H1 (cell line): ENCODE results near the gene CDRT15L2. TPM values are rescaled to one million over a fixed set of nuclear protein-coding genes. Genes with fewer than 3 reads are reported as not detected.
"Not testable (repeated sequence)": the region's sequence is repeated elsewhere in the genome, so short reads cannot be mapped to it uniquely, and the experiment has no call there.

Experiments used
- CTCF ChIA-PET: fragments of 300-600 bp; sonication (Branson Sonifier 250); formaldehyde crosslinking; loops from one replicate; lab custom pipeline; 2021; ENCODE audit not compliant: partially characterized antibody; lab: Charles Lee
- POLR2A ChIA-PET: fragments of 300-600 bp; sonication (Branson Sonifier 250); formaldehyde crosslinking; loops from one replicate; lab custom pipeline; 2021; ENCODE audit warnings: inconsistent platforms; ENCODE audit not compliant: partially characterized antibody; lab: Charles Lee
- DNase-seq, 2 experiments: peaks; one replicate each; pipeline versions ENCODE4 v3.0.0 to v3.0.0-alpha.2; 2010 to 2022; ENCODE audit warnings: low spot score in 2 of 2, low read depth in 1 of 2, mixed read lengths in 1 of 2
- FAIRE-seq: peaks from 2 replicates; lab custom pipeline; 2011; peaks lifted over from hg19 to GRCh38; lab: Jason Lieb, UNC
- H2AFZ ChIP-seq: 2 replicates; pipeline ENCODE4 v1.8.1; 2012; ENCODE audit warnings: low read length, inconsistent platforms
- H2AK5ac ChIP-seq: 2 replicates; pipeline ENCODE4 v1.6.1; 2013; ENCODE audit warnings: low read depth, low read length
- H2BK120ac ChIP-seq: replicated peaks from 2 replicates; pipeline ENCODE3; 2013; ENCODE audit warnings: low read depth, low read length, inconsistent platforms
- H2BK12ac ChIP-seq: 2 replicates; pipeline ENCODE4 v1.6.1; 2013; ENCODE audit warnings: low read depth, low read length
- H2BK15ac ChIP-seq: 2 replicates; pipeline ENCODE4 v1.6.1; 2013; ENCODE audit warnings: low read length
- H2BK20ac ChIP-seq: 2 replicates; pipeline ENCODE4 v1.6.1; 2013; ENCODE audit warnings: low read length
- H2BK5ac ChIP-seq: 2 replicates; pipeline ENCODE4 v1.6.1; 2013; ENCODE audit warnings: low read depth, low read length
- H3K14ac ChIP-seq: 2 replicates; pipeline ENCODE4 v1.6.1; 2013; ENCODE audit warnings: inconsistent platforms; ENCODE audit not compliant: insufficient read length
- H3K18ac ChIP-seq: 2 replicates; pipeline ENCODE4 v1.6.1; 2013; ENCODE audit warnings: low read length; ENCODE audit errors: extremely low read depth
- H3K23ac ChIP-seq: 2 replicates; pipeline ENCODE4 v1.6.1; 2013; ENCODE audit warnings: inconsistent platforms; ENCODE audit not compliant: insufficient read length
- H3K23me2 ChIP-seq: 2 replicates; pipeline ENCODE4 v1.6.1; 2013; ENCODE audit warnings: low read depth, low read length
- H3K27ac ChIP-seq: 2 replicates; pipeline ENCODE4 v1.6.1; 2011; ENCODE audit warnings: low read depth, low read length, inconsistent platforms
- H3K27me3 ChIP-seq, 4 experiments: replicated peaks in 1 of 4; 1 replicate in 1 of 4; 2 replicates in 3 of 4; pipeline versions ENCODE4 v1.6.1 to v1.8.1; 2011 to 2013; ENCODE audit warnings: low read length in 3 of 4, mild to moderate bottlenecking in 3 of 4, inconsistent platforms in 2 of 4, mixed read lengths in 2 of 4, moderate library complexity in 1 of 4; ENCODE audit not compliant: control insufficient read depth in 3 of 4, insufficient read depth in 3 of 4; ENCODE audit errors: extremely low read depth in 1 of 4
- H3K36me3 ChIP-seq, 4 experiments: 2 replicates each; pipeline versions ENCODE4 v1.6.1 to v1.8.1; 2011 to 2013; ENCODE audit warnings: mild to moderate bottlenecking in 4 of 4, low read length in 3 of 4, moderate library complexity in 2 of 4, control low read depth in 1 of 4, inconsistent platforms in 1 of 4; ENCODE audit not compliant: insufficient read depth in 4 of 4, control insufficient read depth in 2 of 4
- H3K4ac ChIP-seq: replicated peaks from 2 replicates; pipeline ENCODE3; 2013; ENCODE audit warnings: low read length, low read depth, mixed read lengths, inconsistent platforms; ENCODE audit not compliant: insufficient read length
- H3K4me1 ChIP-seq, 4 experiments: replicated peaks in 1 of 4; 1 replicate in 1 of 4; 2 replicates in 3 of 4; pipeline versions ENCODE4 v1.6.1 to v1.8.1; 2011 to 2013; ENCODE audit warnings: low read length in 3 of 4, inconsistent platforms in 2 of 4, mixed read lengths in 1 of 4; ENCODE audit not compliant: insufficient read depth in 4 of 4, control insufficient read depth in 3 of 4
- H3K4me2 ChIP-seq, 2 experiments: 2 replicates each; pipeline versions ENCODE4 v1.6.1 to v1.8.1; 2011 to 2013; ENCODE audit warnings: low read depth in 2 of 2, low read length in 2 of 2, control low read depth in 1 of 2, inconsistent platforms in 1 of 2, mild to moderate bottlenecking in 1 of 2; ENCODE audit not compliant: insufficient read depth in 1 of 2
- H3K4me3 ChIP-seq, 4 experiments: fragments of 200-600, 300-600 bp in 1 of 4; sonication (generic), shearing (Covaris generic), sonication (Bioruptor Twin) in 1 of 4; 2 replicates each; pipeline versions ENCODE4 v1.5.1 to v1.8.1; 2011 to 2016; ENCODE audit warnings: low read length in 4 of 4, low read depth in 3 of 4, control low read depth in 2 of 4, inconsistent platforms in 2 of 4, mild to moderate bottlenecking in 2 of 4, mixed read lengths in 1 of 4, moderate library complexity in 1 of 4; ENCODE audit not compliant: insufficient read depth in 2 of 4; ENCODE audit errors: extremely low read depth in 1 of 4
- H3K56ac ChIP-seq: replicated peaks from 2 replicates; pipeline ENCODE3; 2013; ENCODE audit warnings: low read depth, mild to moderate bottlenecking, mixed read lengths, low read length, inconsistent platforms; ENCODE audit not compliant: insufficient read length
- H3K79me1 ChIP-seq: 2 replicates; pipeline ENCODE4 v1.6.1; 2013; ENCODE audit warnings: low read depth, low read length, control low read depth
- H3K79me2 ChIP-seq, 2 experiments: 2 replicates each; pipeline versions ENCODE4 v1.6.1 to v1.8.1; 2012 to 2013; ENCODE audit warnings: low read length in 2 of 2, mild to moderate bottlenecking in 2 of 2, inconsistent platforms in 1 of 2; ENCODE audit not compliant: insufficient read depth in 2 of 2, control insufficient read depth in 1 of 2
- H3K9ac ChIP-seq, 4 experiments: replicated peaks in 1 of 4; 1 replicate in 1 of 4; 2 replicates in 3 of 4; pipeline versions ENCODE4 v1.6.1 to v1.8.1; 2011 to 2013; ENCODE audit warnings: low read depth in 3 of 4, low read length in 3 of 4, control low read depth in 2 of 4, mild to moderate bottlenecking in 2 of 4, moderate library complexity in 2 of 4, inconsistent platforms in 1 of 4; ENCODE audit errors: extremely low read depth in 1 of 4
- H3K9me3 ChIP-seq, 2 experiments: 2 replicates each; pipeline versions ENCODE4 v1.6.1 to v1.8.1; 2012 to 2013; ENCODE audit warnings: mild to moderate bottlenecking in 2 of 2, moderate library complexity in 2 of 2, control low read depth in 1 of 2, inconsistent platforms in 1 of 2, low read depth in 1 of 2, low read length in 1 of 2, mixed read lengths in 1 of 2; ENCODE audit not compliant: insufficient read depth in 2 of 2
- H4K20me1 ChIP-seq, 2 experiments: replicated peaks in 1 of 2; 2 replicates each; pipeline versions ENCODE3 to v1.8.1; 2011 to 2013; ENCODE audit warnings: inconsistent platforms in 2 of 2, low read length in 2 of 2, mild to moderate bottlenecking in 1 of 2; ENCODE audit not compliant: insufficient read depth in 2 of 2, control insufficient read depth in 1 of 2
- H4K5ac ChIP-seq: 2 replicates; pipeline ENCODE4 v1.6.1; 2013; ENCODE audit warnings: low read length, low read depth, mixed read lengths, inconsistent platforms; ENCODE audit not compliant: insufficient read length
- H4K8ac ChIP-seq: 2 replicates; pipeline ENCODE4 v1.8.0; 2013; ENCODE audit warnings: mild to moderate bottlenecking, moderate library complexity, low read length, inconsistent platforms; ENCODE audit not compliant: insufficient read depth; ENCODE audit errors: extremely low read depth
- H4K91ac ChIP-seq: replicated peaks from 2 replicates; pipeline ENCODE3; 2013; ENCODE audit warnings: low read length, mixed read lengths, inconsistent platforms; ENCODE audit not compliant: insufficient read length
- WGBS, 2 experiments: shearing (Covaris generic) in 1 of 2; methylation state at CpG; one replicate each; pipeline versions ENCODE4 v1.1.6 to v1.1.7; 2013 to 2015; ENCODE audit warnings: low lambda C conversion rate in 2 of 2, mixed read lengths in 2 of 2, inconsistent platforms in 1 of 2, low coverage in 1 of 2, missing lambda C conversion rate in 1 of 2; ENCODE audit not compliant: insufficient replicate concordance in 2 of 2, insufficient coverage in 1 of 2, insufficient read length in 1 of 2; ENCODE audit errors: extremely low coverage in 1 of 2, missing lambda C conversion rate in 1 of 2; 5-methylcytosine and 5-hydroxymethylcytosine counted together
- polyA plus RNA-seq, 7 experiments: library from polyadenylated mRNA; depleted of rRNA in 3 of 7; stranded (reverse) in 5 of 7; unstranded in 2 of 7; fragments of >200 nt in 5 of 7; fragments of 200-250 nt in 2 of 7; gene quantifications; 1 replicate in 5 of 7; 2 replicates in 1 of 7; 4 replicates in 1 of 7; pipeline versions ENCODE4 v1.2.1 to v1.2.3, GENCODE V29; 2011 to 2013; ENCODE audit warnings: missing spikeins in 2 of 7, mixed read lengths in 2 of 7
- total RNA-seq: library from RNA; stranded (reverse); fragmentation: NEBNext Ultra II Directional; extraction: Animal tissue kit (Norgen Biotek cat#: 25700); gene quantifications from 2 replicates; pipeline ENCODE4 v1.2.1, GENCODE V29; 2021

The CDRT15L2 gene
- total and polyA plus RNA-seq, 2 of the 8 experiments (the other 6 are each of a cell fraction or from before 2014, with no cell fraction given), result not detected

DNA sequence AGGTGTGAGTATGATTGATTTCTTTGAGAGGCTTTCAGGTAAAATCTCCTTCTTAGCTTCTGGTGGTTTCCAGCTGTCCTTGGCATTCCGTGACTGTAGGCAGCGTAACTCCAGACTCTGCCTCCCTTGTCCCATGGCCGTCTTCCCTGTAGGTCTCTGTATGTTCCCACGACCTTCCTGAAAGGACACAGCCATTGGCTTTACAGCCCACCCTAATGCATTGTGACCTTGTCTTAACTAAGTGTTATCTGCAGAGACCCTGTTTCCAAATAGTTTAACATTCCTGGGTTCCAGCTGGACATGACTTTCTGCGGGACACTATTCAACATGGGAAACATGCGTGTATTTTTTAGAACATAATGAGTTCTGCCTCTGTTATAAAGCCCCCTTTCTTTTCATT is 49.4 kb upstream of the CDRT15L2 start:
- DNase-seq, H3K18ac ChIP-seq, H3K27ac ChIP-seq, H2BK5ac ChIP-seq, CTCF ChIA-PET, H4K91ac ChIP-seq, H2BK12ac ChIP-seq, H3K9me3 ChIP-seq, H3K23me2 ChIP-seq, H2BK120ac ChIP-seq, H3K79me2 ChIP-seq, H4K20me1 ChIP-seq, H3K23ac ChIP-seq, POLR2A ChIA-PET, H3K9ac ChIP-seq, H3K27me3 ChIP-seq, H3K79me1 ChIP-seq, H2AK5ac ChIP-seq, H3K4me2 ChIP-seq, H4K8ac ChIP-seq, H3K56ac ChIP-seq, H2AFZ ChIP-seq, H4K5ac ChIP-seq, H2BK20ac ChIP-seq, H3K4me1 ChIP-seq, H3K36me3 ChIP-seq, H3K4me3 ChIP-seq, H3K4ac ChIP-seq, H2BK15ac ChIP-seq, H3K14ac ChIP-seq: not testable (repeated sequence)
- WGBS, 2 experiments, result 73% methylated on average over 5 of the region's 6 CpGs; no CpG with 5 or more reads in 1 of the 2 experiments
- FAIRE-seq, result peak; percentile 13

DNA sequence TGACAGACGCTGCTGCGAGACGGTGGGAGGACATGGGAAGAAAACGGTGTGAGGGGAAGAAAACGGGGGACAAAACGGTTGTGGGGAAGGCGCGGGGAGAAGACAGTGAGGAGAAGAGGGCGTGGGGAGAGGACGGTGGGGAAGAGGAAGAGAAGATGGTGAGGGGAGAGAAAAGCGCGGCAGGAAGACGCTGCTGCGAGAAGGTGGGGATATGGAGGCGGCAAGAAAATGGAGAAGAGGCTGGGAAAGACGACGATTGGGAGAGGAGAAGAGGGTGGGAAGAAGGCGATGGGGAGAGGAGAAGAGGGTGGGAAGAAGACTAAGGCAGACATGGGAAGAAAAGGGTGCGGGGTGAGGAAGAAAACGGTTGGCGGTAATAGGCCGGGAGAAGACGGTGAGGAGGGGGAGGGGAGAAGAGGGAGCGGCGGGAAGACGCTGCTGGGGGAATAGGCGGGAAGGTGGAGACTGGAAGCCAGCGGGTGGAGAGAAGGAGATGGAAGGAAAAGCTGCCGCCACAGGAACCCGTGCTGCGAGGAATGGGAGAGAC is 46.9 kb upstream of the CDRT15L2 start:
- H3K27me3 ChIP-seq, H3K4me1 ChIP-seq, H4K20me1 ChIP-seq, H2BK20ac ChIP-seq, H3K14ac ChIP-seq, POLR2A ChIA-PET, DNase-seq, H2BK5ac ChIP-seq, H3K23ac ChIP-seq, CTCF ChIA-PET, FAIRE-seq, H4K91ac ChIP-seq, H2BK12ac ChIP-seq, H3K36me3 ChIP-seq, H2BK120ac ChIP-seq, H2AK5ac ChIP-seq, H2AFZ ChIP-seq, H4K5ac ChIP-seq, H2BK15ac ChIP-seq, H3K79me2 ChIP-seq, H3K23me2 ChIP-seq, H4K8ac ChIP-seq, H3K4ac ChIP-seq, H3K27ac ChIP-seq, H3K79me1 ChIP-seq, H3K9me3 ChIP-seq, H3K18ac ChIP-seq, H3K56ac ChIP-seq: not testable (repeated sequence)
- H3K4me2 ChIP-seq, result peak overlapping the region in 1 of 2 experiments; percentile 56; a peak in 1 of 4 replicates
- peak overlapping the region in 2 of 4 experiments; percentile 43 to 51; a peak in 3 of 8 replicates for H3K4me3 ChIP-seq
- no CpG with 5 or more reads among the region's 31 CpGs for WGBS, 2 experiments
- peak overlapping the region in 1 of 4 experiments; percentile 51; a peak in 2 of 7 replicates for H3K9ac ChIP-seq
